IMR-90 (cell line): ENCODE data around the gene CNTRL. TPM values are rescaled to one million over a fixed set of nuclear protein-coding genes. Genes with fewer than 3 reads are reported as not detected.

Source experiments
- ATAC-seq: fragments of 200-7000 bp; cut with Tn5 transposase; 2 replicates; pipeline ENCODE4 v1.9.1; 2020; ENCODE audit warnings: low read depth, mild to moderate bottlenecking, moderate library complexity
- BruUV-seq: library from RNA; stranded (reverse); fragments of 400-500 nt; replicated peaks from 2 replicates; lab custom pipeline; 2021; lab: Mats Ljungman, UMichigan
- CTCF ChIA-PET: fragments of 300-600 bp; formaldehyde crosslinking; extraction: SDS; loops from one replicate; lab custom pipeline; 2021; ENCODE audit warnings: antibody characterized with exemption; lab: Yijun Ruan, JAX
- POLR2A ChIA-PET: fragments of 300-600 bp; sonication (Branson Sonifier 250); formaldehyde crosslinking; loops from one replicate; lab custom pipeline; 2022; ENCODE audit warnings: antibody characterized with exemption; ENCODE audit not compliant: unreplicated experiment; lab: Charles Lee
- DNase-seq: peaks from one replicate; pipeline ENCODE4 v3.0.0; 2013
- H2AFZ ChIP-seq: replicated peaks from 2 replicates; pipeline ENCODE3; 2013; ENCODE audit warnings: low read length, mild to moderate bottlenecking; ENCODE audit not compliant: poor library complexity
- H2AK5ac ChIP-seq: 2 replicates; pipeline ENCODE4 v1.6.1; 2013; ENCODE audit warnings: low read depth, low read length, inconsistent platforms
- H2AK9ac ChIP-seq: replicated peaks from 2 replicates; pipeline ENCODE3; 2013; ENCODE audit warnings: mild to moderate bottlenecking, low read depth, low read length, moderate library complexity; ENCODE audit not compliant: poor library complexity
- H2BK120ac ChIP-seq: 2 replicates; pipeline ENCODE4 v1.6.1; 2013; ENCODE audit warnings: low read depth, low read length, inconsistent platforms
- H2BK15ac ChIP-seq: 3 replicates; pipeline ENCODE4 v1.6.1; 2013; ENCODE audit warnings: low read depth, low read length, inconsistent platforms
- H2BK20ac ChIP-seq: 2 replicates; pipeline ENCODE4 v1.6.1; 2013; ENCODE audit warnings: low read depth, mild to moderate bottlenecking, inconsistent platforms, low read length, moderate library complexity
- H2BK5ac ChIP-seq: 2 replicates; pipeline ENCODE4 v1.6.1; 2013; ENCODE audit warnings: mild to moderate bottlenecking, low read depth, low read length, inconsistent platforms; ENCODE audit not compliant: poor library complexity, severe bottlenecking
- H3K14ac ChIP-seq: replicated peaks from 2 replicates; pipeline ENCODE4 v1.6.1; 2013; ENCODE audit warnings: low read depth, low read length, inconsistent platforms
- H3K18ac ChIP-seq: 2 replicates; pipeline ENCODE4 v1.6.1; 2013; ENCODE audit warnings: low read depth, low read length, control low read depth
- H3K23ac ChIP-seq: 2 replicates; pipeline ENCODE4 v1.6.1; 2013; ENCODE audit warnings: low read depth, low read length, inconsistent platforms
- H3K27ac ChIP-seq: 2 replicates; pipeline ENCODE4 v1.5.1; 2013; ENCODE audit warnings: mild to moderate bottlenecking, control low read depth, low read length; ENCODE audit not compliant: insufficient read depth
- H3K27me3 ChIP-seq: 2 replicates; pipeline ENCODE4 v1.6.1; 2013; ENCODE audit warnings: low read length; ENCODE audit not compliant: control insufficient read depth, insufficient read depth
- H3K36me3 ChIP-seq: 2 replicates; pipeline ENCODE4 v1.6.1; 2013; ENCODE audit warnings: low read length, mixed read lengths; ENCODE audit not compliant: control insufficient read depth, insufficient read depth
- H3K4ac ChIP-seq: 2 replicates; pipeline ENCODE4 v1.6.1; 2013; ENCODE audit warnings: low read depth, low read length, inconsistent platforms
- H3K4me1 ChIP-seq: 2 replicates; pipeline ENCODE4 v1.6.1; 2013; ENCODE audit warnings: low read length, mixed read lengths; ENCODE audit not compliant: control insufficient read depth, insufficient read depth
- H3K4me2 ChIP-seq: 2 replicates; pipeline ENCODE4 v1.6.1; 2013; ENCODE audit warnings: low read depth, mild to moderate bottlenecking, control low read depth, low read length, moderate library complexity
- H3K4me3 ChIP-seq: 2 replicates; pipeline ENCODE4 v1.5.1; 2013; ENCODE audit warnings: low read depth, mild to moderate bottlenecking, control low read depth, low read length, moderate library complexity; ENCODE audit not compliant: insufficient read depth
- H3K56ac ChIP-seq: 2 replicates; pipeline ENCODE4 v1.6.1; 2013; ENCODE audit warnings: low read length, inconsistent platforms; ENCODE audit not compliant: insufficient read depth; ENCODE audit errors: extremely low read depth
- H3K79me1 ChIP-seq, 2 experiments: 2 replicates each; pipeline ENCODE4 v1.6.1; 2013; ENCODE audit warnings: low read length in 2 of 2, inconsistent platforms in 1 of 2, low read depth in 1 of 2
- H3K9ac ChIP-seq: 2 replicates; pipeline ENCODE4 v1.6.1; 2013; ENCODE audit warnings: low read depth, low read length, control low read depth
- H3K9me1 ChIP-seq: 2 replicates; pipeline ENCODE4 v1.6.1; 2013; ENCODE audit warnings: low read length, inconsistent platforms; ENCODE audit not compliant: insufficient read depth
- H3K9me3 ChIP-seq: 2 replicates; pipeline ENCODE4 v1.6.1; 2013; ENCODE audit warnings: low read length; ENCODE audit not compliant: control insufficient read depth, insufficient read depth
- H4K20me1 ChIP-seq: 2 replicates; pipeline ENCODE4 v1.6.1; 2013; ENCODE audit warnings: low read length, inconsistent platforms; ENCODE audit not compliant: insufficient read depth
- H4K5ac ChIP-seq: 2 replicates; pipeline ENCODE4 v1.6.1; 2013; ENCODE audit warnings: mild to moderate bottlenecking, low read depth, low read length, control low read depth
- H4K8ac ChIP-seq, 2 experiments: 2 replicates each; pipeline ENCODE4 v1.6.1; 2013; ENCODE audit warnings: low read depth in 2 of 2, low read length in 2 of 2, control low read depth in 1 of 2, inconsistent platforms in 1 of 2
- H4K91ac ChIP-seq: 2 replicates; pipeline ENCODE4 v1.6.1; 2013; ENCODE audit warnings: low read depth, low read length, inconsistent platforms; ENCODE audit not compliant: insufficient read depth
- BHLHE40 ChIP-seq: fragments of 150-350 bp; IDR thresholded peaks from 2 replicates; pipeline ENCODE4 v1.6.1; 2016; ENCODE audit warnings: mild to moderate bottlenecking, low read depth, low read length
- CHD1 ChIP-seq: IDR thresholded peaks from 2 replicates; pipeline ENCODE4 v1.6.1; 2012; ENCODE audit warnings: low read depth, low read length, improper control_type of control experiment
- MXI1 ChIP-seq: IDR thresholded peaks from 2 replicates; pipeline ENCODE4 v1.6.1; 2012; ENCODE audit warnings: low read depth, mild to moderate bottlenecking, low read length, moderate library complexity, borderline replicate concordance
- POLR2A ChIP-seq: IDR thresholded peaks from 2 replicates; pipeline ENCODE4 v1.6.1; 2012; ENCODE audit warnings: mild to moderate bottlenecking, low read depth, low read length
- RAD21 ChIP-seq: IDR thresholded peaks from 2 replicates; pipeline ENCODE4 v1.6.1; 2012; ENCODE audit warnings: low read length, improper control_type of control experiment
- SMC3 ChIP-seq: fragments of 150-350 bp; IDR thresholded peaks from 2 replicates; pipeline ENCODE4 v1.6.1; 2016; ENCODE audit warnings: low read depth, mild to moderate bottlenecking, antibody characterized with exemption, low read length, moderate library complexity
- USF2 ChIP-seq: fragments of 150-350 bp; IDR thresholded peaks from 2 replicates; pipeline ENCODE4 v1.6.1; 2017; ENCODE audit warnings: mild to moderate bottlenecking, antibody characterized with exemption, low read length, low read depth
- WGBS, 2 experiments: methylation state at CpG; one replicate each; pipeline versions ENCODE4 v1.1.5 to v1.1.7; 2013; ENCODE audit warnings: missing lambda C conversion rate in 2 of 2; ENCODE audit not compliant: insufficient read length in 1 of 2; ENCODE audit errors: extremely low coverage in 2 of 2; 5-methylcytosine and 5-hydroxymethylcytosine counted together
- dilution Hi-C: fragments of 300-500 bp; cut with HindIII; formaldehyde crosslinking; loops from one replicate; pipeline ENCODE4 v1.14.3; 2018; ENCODE audit warnings: low sequenced_read_pairs; ENCODE audit not compliant: unreplicated experiment
- in situ Hi-C: fragments of 300-500 bp; cut with MboI; formaldehyde crosslinking; loops from 3 replicates; pipeline ENCODE4 v1.14.3; 2019; ENCODE audit warnings: low sequenced_read_pairs, inconsistent platforms, mixed read lengths
- intact Hi-C: fragments of 100-400 bp; cut with micrococcal nuclease; formaldehyde crosslinking; loops from 2 replicates; pipeline ENCODE4 v1.10.0; 2022
- polyA plus RNA-seq, 3 experiments: library from polyadenylated mRNA; depleted of rRNA; stranded (reverse); fragments of >200 nt; gene quantifications; 2 replicates each; pipeline ENCODE4 v1.2.3, GENCODE V29; 2012; ENCODE audit warnings: low replicate concordance in 1 of 3
- total RNA-seq: library from RNA; depleted of rRNA; stranded (reverse); fragments of >200 nt; gene quantifications from 2 replicates; pipeline ENCODE4 v1.2.3, GENCODE V29; 2012
- TF ChIP-seq, protein P1 (sequence below): fragments of 150-350 bp; IDR thresholded peaks from 2 replicates; pipeline ENCODE4 v1.6.1; 2016; ENCODE audit warnings: low read depth, mild to moderate bottlenecking, low read length, moderate library complexity, borderline replicate concordance

Gene CNTRL
- total and polyA plus RNA-seq, 2 of the 4 experiments (the other 2 are of a cell fraction), result 4.5 to 7.3 TPM

- Histone ChIP-seq H3K14ac (no peak overlapping the region), H2AK5ac (no peak overlapping the region), H3K4ac (no peak overlapping the region), H3K56ac (no peak overlapping the region), H3K9me3 (no peaks in the 10 kb centered on the region), H3K4me2 (no peak overlapping the region), H3K4me1 (peaks cover 2% of the 10 kb centered on the region; the same call in 1 of the 2 replicates), H3K79me1 (no peaks in the 10 kb centered on the region), H2BK120ac (no peak overlapping the region), H3K36me3 (no peaks in the 10 kb centered on the region), H4K5ac (no peak overlapping the region), H3K27ac (no peak overlapping the region), H4K91ac (no peak overlapping the region), H2AFZ (no peak overlapping the region), H4K8ac (no peak overlapping the region), H3K4me3 (no peak overlapping the region), H3K27me3 (no peaks in the 10 kb centered on the region), H2BK15ac (no peak overlapping the region), H3K23ac (no peak overlapping the region), H3K9me1 (no peaks in the 10 kb centered on the region), H3K9ac (no peak overlapping the region), H2BK5ac (no peak overlapping the region), H4K20me1 (no peaks in the 10 kb centered on the region), H2AK9ac (no peak overlapping the region), H3K18ac (no peak overlapping the region), H2BK20ac (no peak overlapping the region)
- in situ Hi-C loops (no loop called here), dilution Hi-C loops (no loop called here), intact Hi-C loops (no loop called here)
- CTCF ChIA-PET, result no interaction called here
- peak; percentile 61 for DNase-seq
- no peak for ATAC-seq
- TF ChIP-seq POLR2A, result no peak
- TF ChIP-seq USF2, result no peak
- TF ChIP-seq, protein P1, sequence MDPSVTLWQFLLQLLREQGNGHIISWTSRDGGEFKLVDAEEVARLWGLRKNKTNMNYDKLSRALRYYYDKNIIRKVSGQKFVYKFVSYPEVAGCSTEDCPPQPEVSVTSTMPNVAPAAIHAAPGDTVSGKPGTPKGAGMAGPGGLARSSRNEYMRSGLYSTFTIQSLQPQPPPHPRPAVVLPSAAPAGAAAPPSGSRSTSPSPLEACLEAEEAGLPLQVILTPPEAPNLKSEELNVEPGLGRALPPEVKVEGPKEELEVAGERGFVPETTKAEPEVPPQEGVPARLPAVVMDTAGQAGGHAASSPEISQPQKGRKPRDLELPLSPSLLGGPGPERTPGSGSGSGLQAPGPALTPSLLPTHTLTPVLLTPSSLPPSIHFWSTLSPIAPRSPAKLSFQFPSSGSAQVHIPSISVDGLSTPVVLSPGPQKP, result no peak
- no peak for TF ChIP-seq RAD21
- no peak for TF ChIP-seq MXI1
- TF ChIP-seq SMC3, result no peak
- no peak for TF ChIP-seq BHLHE40
- no peak for TF ChIP-seq CHD1
- 100% methylated on average over 1 of the region's 1 CpG; no CpG with 5 or more reads in 1 of the 2 experiments for WGBS, 2 experiments
- POLR2A ChIA-PET, result no interaction called here
- no TSS peak for BruUV-seq
Measured at GRCh38 chr9:121085661-121086060, 10.9 kb downstream of the CNTRL start.
